ENCODE measurements around the gene OGFOD2.

DNA sequence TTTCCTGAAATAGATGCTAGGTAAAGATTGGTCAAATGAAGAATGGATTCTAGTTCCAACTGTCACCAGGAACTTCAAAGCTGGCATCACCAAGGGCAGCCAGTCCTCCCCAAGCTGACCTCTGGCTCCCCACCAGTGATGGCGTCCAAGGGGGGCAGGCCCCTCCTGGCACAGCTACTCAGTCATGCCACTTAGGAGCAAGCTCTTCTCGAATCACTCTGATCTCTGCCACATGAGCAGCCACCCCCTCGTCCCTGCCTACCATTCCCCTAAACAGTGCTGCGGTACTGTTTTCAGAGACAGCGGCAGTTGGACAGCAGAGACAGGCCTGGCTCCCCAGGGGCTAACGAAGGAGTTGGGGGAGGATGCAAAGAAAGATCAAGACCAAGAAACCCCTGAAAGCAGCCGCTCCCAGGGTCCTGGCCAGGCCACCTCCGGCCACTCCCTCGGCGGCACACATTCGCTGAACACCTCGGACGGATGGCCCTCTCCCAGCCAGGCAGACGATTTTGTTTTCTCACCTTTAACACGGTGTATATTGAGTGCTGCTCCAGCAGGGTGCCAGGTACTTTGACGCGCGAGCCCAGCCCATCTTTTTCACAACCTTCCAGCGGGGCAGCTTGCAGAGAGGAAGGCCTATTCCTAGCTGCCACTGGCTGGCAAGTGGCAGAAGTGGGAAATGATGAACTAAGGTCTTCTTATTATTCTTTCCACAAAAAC lies 52.8 kb downstream of the OGFOD2 start:
- TF ChIP-seq CTCF (IDR thresholded peaks at IDR 0.05) (no peak), POLR2A (IDR thresholded peaks at IDR 0.05) (no peak), EP300 (IDR thresholded peaks at IDR 0.05) (no peak)
